Stomach (tissue), 9 donors: ENCODE measurements around the gene GUCY2F. TPM values are rescaled to one million over a fixed set of nuclear protein-coding genes. Genes with fewer than 3 reads are reported as not detected.

Experiments used
- DNase-seq, 2 donors: peaks; one replicate each; pipeline versions ENCODE4 v3.0.0 to v3.0.0-alpha.2; 2013 to 2019
- H3K27ac ChIP-seq, 5 donors: fragments of 200-600 bp in 4 of 5; sonication (generic) in 4 of 5; one replicate each; pipeline ENCODE4 v1.5.1; 2013 to 2019; ENCODE audit warnings: mild to moderate bottlenecking in 1 of 5, moderate library complexity in 1 of 5
- H3K27me3 ChIP-seq, 3 donors: fragments of 200-600 bp; sonication (generic); one replicate each; pipeline ENCODE4 v1.5.1; 2017 to 2019; ENCODE audit warnings: mixed run types in 1 of 3
- H3K36me3 ChIP-seq, 4 donors: fragments of 200-600 bp; sonication (generic); 1 replicate in 3 of 4; 2 replicates in 1 of 4; pipeline ENCODE4 v1.5.1; 2016 to 2019
- H3K4me1 ChIP-seq, 4 donors: fragments of 200-600 bp; sonication (generic); one replicate each; pipeline ENCODE4 v1.5.1; 2016 to 2019
- H3K4me3 ChIP-seq, 4 donors: fragments of 200-600 bp; sonication (generic) in 3 of 4; one replicate each; pipeline ENCODE4 v1.5.1; 2016 to 2019; ENCODE audit warnings: mild to moderate bottlenecking in 1 of 4
- H3K9me3 ChIP-seq, 4 donors: fragments of 200-600 bp; sonication (generic); one replicate each; pipeline ENCODE4 v1.5.1; 2016 to 2019
- CTCF ChIP-seq, 7 experiments: fragments of 450-650 bp in 4 of 7; fragments of 200-600 bp in 3 of 7; sonication (generic) in 3 of 7; IDR thresholded peaks; one replicate each; pipeline ENCODE4 v1.5.1; 2016 to 2019; ENCODE audit warnings: antibody characterized with exemption in 7 of 7, control low read depth in 2 of 7, mild to moderate bottlenecking in 1 of 7
- EP300 ChIP-seq: sonication (generic); formaldehyde crosslinking; IDR thresholded peaks from one replicate; pipeline ENCODE4 v1.6.1; 2017; ENCODE audit warnings: antibody characterized with exemption
- POLR2A ChIP-seq, 4 donors: fragments of 450-650 bp; IDR thresholded peaks; one replicate each; pipeline ENCODE4 v1.6.1; 2016; ENCODE audit warnings: antibody characterized with exemption in 4 of 4, control low read depth in 2 of 4, mild to moderate bottlenecking in 1 of 4, moderate library complexity in 1 of 4
- POLR2AphosphoS5 ChIP-seq, 3 donors: sonication (generic); formaldehyde crosslinking; IDR thresholded peaks; one replicate each; pipeline ENCODE4 v1.6.1; 2016; ENCODE audit warnings: antibody characterized with exemption in 3 of 3
- WGBS, 5 donors: extraction: QIAGEN DNeasy Blood & Tissue Kit in 3 of 5; methylation state at CpG; one replicate each; pipeline versions ENCODE4 v1.1.5 to v1.1.7; 2013 to 2018; 5-methylcytosine and 5-hydroxymethylcytosine counted together
- intact Hi-C: fragments of 100-400 bp; cut with DNase I; formaldehyde crosslinking; loops from one replicate; pipeline ENCODE4 v1.15.1; 2023; ENCODE audit warnings: low total_unique reads
- polyA plus RNA-seq, 3 donors: library from polyadenylated mRNA; stranded (reverse); fragments of 200-250 nt; gene quantifications; one replicate each; pipeline ENCODE4 v1.2.3, GENCODE V29; 2013
- total RNA-seq, 5 donors: library from RNA; depleted of rRNA; stranded (reverse); fragments of >200 nt; gene quantifications; one replicate each; pipeline versions ENCODE4 v1.1.0 to v1.2.3, GENCODE V29; 2014 to 2016
- donor health status: healthy with polysubstance abuse.
- donor health status: Bipolar disorder and iron deficiency.
- donor health status: healthy.

GUCY2F gene
- total and polyA plus RNA-seq, 8 donors, result not detected

DNA sequence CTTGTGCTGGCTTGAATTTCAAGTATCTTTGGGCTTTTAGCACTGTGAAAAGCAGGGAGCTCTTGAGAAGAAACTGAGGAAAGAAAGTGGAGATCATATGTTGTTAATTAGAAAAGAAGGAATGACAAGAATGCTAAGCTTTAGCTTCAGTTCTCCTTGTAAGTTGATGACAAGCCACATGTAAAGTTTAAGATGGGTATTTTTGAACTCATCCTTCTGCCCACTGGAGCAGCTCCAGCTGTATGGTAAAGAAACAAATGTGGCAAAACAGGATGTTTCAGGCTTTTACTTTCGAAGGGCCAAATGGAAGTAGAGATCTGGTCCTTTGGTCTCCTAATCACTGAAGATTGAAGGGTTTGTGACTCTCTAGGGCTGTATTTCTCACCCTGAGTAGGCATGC is 137.8 kb downstream of the GUCY2F start:
- intact Hi-C loops, result no loop called here
- no peaks in the 10 kb centered on the region for H3K4me1 ChIP-seq
- peaks cover 0 to 3% (median 0%) of the 10 kb centered on the region in 3 donors for H3K27me3 ChIP-seq
- TF ChIP-seq POLR2AphosphoS5 (IDR thresholded peaks at IDR 0.05) (no peak), CTCF (IDR thresholded peaks at IDR 0.05) (no peak), EP300 (no peak), POLR2A (IDR thresholded peaks at IDR 0.05) (no peak)
- no peak overlapping the region for H3K27ac ChIP-seq
- DNase-seq, result no peak
- no peaks in the 10 kb centered on the region for H3K36me3 ChIP-seq
- no peaks in the 10 kb centered on the region for H3K9me3 ChIP-seq
- 41 to 77% (median 64%) methylated on average over 1 of the region's 1 CpG for WGBS, 5 donors
- no peak overlapping the region for H3K4me3 ChIP-seq

DNA sequence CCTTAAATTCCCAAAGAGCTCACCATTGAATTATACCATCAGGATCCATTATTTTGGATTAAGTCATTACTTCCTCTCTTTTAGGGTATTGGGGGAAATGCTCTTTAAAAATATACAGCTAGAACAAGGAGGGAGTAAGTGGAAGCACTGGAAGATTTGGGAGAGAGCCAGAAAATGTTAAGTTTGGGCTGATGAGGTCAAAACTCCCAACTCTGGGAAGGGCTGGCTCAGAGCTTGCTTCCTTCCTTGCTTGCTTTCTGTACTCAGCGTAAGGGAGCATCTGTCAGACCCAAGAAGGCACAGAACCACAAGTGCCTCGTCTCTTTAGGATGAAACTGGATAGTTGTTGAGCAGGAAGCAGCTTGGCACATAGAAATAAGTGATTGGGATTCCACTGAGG is 138.2 kb downstream of the GUCY2F start:
- H3K27me3 ChIP-seq, result peaks cover 0 to 3% (median 0%) of the 10 kb centered on the region in 3 donors
- no peaks in the 10 kb centered on the region for H3K9me3 ChIP-seq
- TF ChIP-seq EP300, result no peak
- TF ChIP-seq CTCF (IDR thresholded peaks at IDR 0.05), result no peak
- no peak for TF ChIP-seq POLR2AphosphoS5 (IDR thresholded peaks at IDR 0.05)
- no peak for TF ChIP-seq POLR2A (IDR thresholded peaks at IDR 0.05)
- no peak for DNase-seq
- WGBS, 5 donors, result 37 to 74% (median 50%) methylated on average over 2 of the region's 2 CpGs
- H3K4me3 ChIP-seq, result no peak overlapping the region
- intact Hi-C loops, result no loop called here
- no peak overlapping the region for H3K27ac ChIP-seq
- no peaks in the 10 kb centered on the region for H3K36me3 ChIP-seq
- no peaks in the 10 kb centered on the region for H3K4me1 ChIP-seq

DNA sequence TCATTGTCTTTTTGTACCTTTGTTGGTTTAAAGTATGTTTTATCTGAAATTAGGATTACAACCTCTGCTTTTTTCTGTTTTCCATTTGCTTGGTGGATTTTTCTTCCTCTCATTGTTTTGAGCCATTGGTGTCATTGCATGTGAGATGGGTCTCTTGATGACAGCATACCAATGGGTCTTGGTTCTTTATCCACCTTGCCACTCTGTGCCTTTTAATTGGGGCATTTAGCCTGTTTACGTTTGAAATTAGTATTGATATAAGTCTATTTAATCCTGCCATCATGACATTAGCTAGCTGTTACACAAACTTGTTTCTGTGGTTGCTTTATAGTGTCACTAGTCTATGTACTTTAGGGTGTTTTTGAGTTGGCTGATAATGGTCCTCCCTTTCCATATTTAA is 145.7 kb downstream of the GUCY2F start:
- H3K27me3 ChIP-seq, result peaks cover 0 to 4% (median 0%) of the 10 kb centered on the region in 3 donors
- H3K9me3 ChIP-seq, result peaks cover 0 to 32% (median 21%) of the 10 kb centered on the region in 4 donors
- H3K4me3 ChIP-seq, result no peak overlapping the region
- intact Hi-C loops, result no loop called here
- H3K36me3 ChIP-seq, result no peaks in the 10 kb centered on the region
- WGBS, 5 donors, result 71 to 90% (median 74%) methylated on average over 1 of the region's 1 CpG
- H3K4me1 ChIP-seq, result no peaks in the 10 kb centered on the region
- no peak overlapping the region for H3K27ac ChIP-seq
- TF ChIP-seq EP300 (no peak), POLR2A (IDR thresholded peaks at IDR 0.05) (no peak), POLR2AphosphoS5 (IDR thresholded peaks at IDR 0.05) (no peak), CTCF (IDR thresholded peaks at IDR 0.05) (no peak)
- DNase-seq, result no peak

- Histone ChIP-seq H3K36me3 (no peaks in the 10 kb centered on the region), H3K27me3 (no peaks in the 10 kb centered on the region), H3K4me3 (no peak overlapping the region), H3K9me3 (peaks cover 0 to 23% (median 6%) of the 10 kb centered on the region in 4 donors), H3K27ac (no peak overlapping the region), H3K4me1 (no peaks in the 10 kb centered on the region)
- no peak for DNase-seq
- WGBS, 5 donors, result 18 to 80% (median 64%) methylated on average over 1 of the region's 1 CpG
- no peak for TF ChIP-seq POLR2AphosphoS5 (IDR thresholded peaks at IDR 0.05)
- no peak for TF ChIP-seq CTCF (IDR thresholded peaks at IDR 0.05)
- TF ChIP-seq POLR2A (IDR thresholded peaks at IDR 0.05), result no peak
- TF ChIP-seq EP300, result no peak
- intact Hi-C loops, result no loop called here
Observed at GRCh38 chrX:109327251-109327650, 154.6 kb downstream of the GUCY2F start.

Other genes starting within 250 kb of the GUCY2F start
- gene NXT2, start 54.8 kb upstream of the GUCY2F start, total RNA-seq, result 10 to 100 TPM in 1 of 5 donors, 1 to 10 TPM in 3, not detected in 1; 1.8 to 11.4 (median 6.1) TPM
- 10 to 100 TPM in 2 of 3 donors, 1 to 10 TPM in 1; 4.8 to 15.1 (median 11.6) TPM for gene NXT2, start 54.8 kb upstream of the GUCY2F start, polyA plus RNA-seq
- gene KCNE5, start 143.1 kb upstream of the GUCY2F start, total RNA-seq, result under 1 TPM in 1 of 5 donors, not detected in 4; 0.37 TPM
- gene KCNE5, start 143.1 kb upstream of the GUCY2F start, polyA plus RNA-seq, result not detected